ENCODE results near the gene EHBP1. TPM values are rescaled to one million over a fixed set of nuclear protein-coding genes. Genes with fewer than 3 reads are reported as not detected.

Gene EHBP1
- polyA plus RNA-seq, 1 of the 3 experiments (the other 2 are of a cell fraction) = 62.7 TPM

GRCh38 chr2:62894966-62895631 is 189.6 kb downstream of the EHBP1 start:
- 85% methylated on average over 2 of the region's 2 CpGs for WGBS (ENCODE audit: low lambda C conversion rate)
- H3K4me3 ChIP-seq (ENCODE audit: low read depth in 2 of 2, low read length in 1 of 2) = no peak overlapping the region
- H3K4me2 ChIP-seq = no peak overlapping the region

DNA sequence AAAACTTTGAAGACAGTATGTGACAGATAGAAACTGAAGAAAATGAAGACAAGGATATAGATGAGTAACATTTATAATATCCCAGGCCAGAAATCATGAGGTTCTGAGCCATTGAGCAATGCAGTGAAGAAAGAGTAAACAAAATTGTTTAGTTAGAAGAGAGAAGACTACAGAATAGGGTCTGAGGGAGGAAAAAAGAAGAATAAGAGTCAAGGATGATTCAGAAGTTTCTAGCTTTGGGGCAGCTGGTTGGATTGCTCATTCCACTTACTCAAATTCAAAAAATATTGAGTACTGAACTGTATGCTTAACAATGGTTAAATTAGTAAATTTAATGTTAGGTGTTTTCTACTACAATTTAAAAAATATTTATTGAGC is 190.1 kb downstream of the EHBP1 start:
- no peaks in the 10 kb centered on the region for H3K79me2 ChIP-seq (ENCODE audit: insufficient read depth)
- no peak for DNase-seq

More at GRCh38 chr2:62894966-62895631, 189.6 kb downstream of the EHBP1 start:
- Histone ChIP-seq H3K9me3 (no peaks in the 10 kb centered on the region), H3K36me3 (replicated peaks in 1 of 2; ENCODE audit: control insufficient read depth in 1 of 2, insufficient read depth in 2 of 2, low read length in 1 of 2) (peaks cover 4 to 11% of the 10 kb centered on the region in 2 experiments), H3K27me3 (ENCODE audit: insufficient read depth) (no peaks in the 10 kb centered on the region), H3K9me2 (no peaks in the 10 kb centered on the region), H3K9ac (no peak overlapping the region), H3K4me1 (ENCODE audit: control insufficient read depth in 1 of 2, insufficient read depth in 2 of 2, low read depth in 1 of 2, low read length in 1 of 2) (no peaks in the 10 kb centered on the region), H3F3A (replicated peaks; ENCODE audit: insufficient read depth) (no peaks in the 10 kb centered on the region), H2AFZ (ENCODE audit: low read depth) (no peak overlapping the region), H4K20me1 (ENCODE audit: insufficient read depth) (no peaks in the 10 kb centered on the region), H3K79me2 (ENCODE audit: insufficient read depth) (no peaks in the 10 kb centered on the region; the same call in 1 of the 2 replicates), H3K27ac (ENCODE audit: low read depth in 2 of 2, low read length in 1 of 2) (no peak overlapping the region)
- TF ChIP-seq GABPA (IDR thresholded peaks at IDR 0.05; ENCODE audit: low read depth) (no peak), FOXM1 (IDR thresholded peaks at IDR 0.05; ENCODE audit: low read depth) (no peak), ELF1 (IDR thresholded peaks at IDR 0.05) (no peak), SMC3 (IDR thresholded peaks at IDR 0.05; ENCODE audit: low read depth, low read length) (no peak), JUND (IDR thresholded peaks at IDR 0.05) (no peak), FOSL2 (IDR thresholded peaks at IDR 0.05; ENCODE audit: borderline replicate concordance, low read depth) (no peak)
- TF ChIP-seq, protein P1, sequence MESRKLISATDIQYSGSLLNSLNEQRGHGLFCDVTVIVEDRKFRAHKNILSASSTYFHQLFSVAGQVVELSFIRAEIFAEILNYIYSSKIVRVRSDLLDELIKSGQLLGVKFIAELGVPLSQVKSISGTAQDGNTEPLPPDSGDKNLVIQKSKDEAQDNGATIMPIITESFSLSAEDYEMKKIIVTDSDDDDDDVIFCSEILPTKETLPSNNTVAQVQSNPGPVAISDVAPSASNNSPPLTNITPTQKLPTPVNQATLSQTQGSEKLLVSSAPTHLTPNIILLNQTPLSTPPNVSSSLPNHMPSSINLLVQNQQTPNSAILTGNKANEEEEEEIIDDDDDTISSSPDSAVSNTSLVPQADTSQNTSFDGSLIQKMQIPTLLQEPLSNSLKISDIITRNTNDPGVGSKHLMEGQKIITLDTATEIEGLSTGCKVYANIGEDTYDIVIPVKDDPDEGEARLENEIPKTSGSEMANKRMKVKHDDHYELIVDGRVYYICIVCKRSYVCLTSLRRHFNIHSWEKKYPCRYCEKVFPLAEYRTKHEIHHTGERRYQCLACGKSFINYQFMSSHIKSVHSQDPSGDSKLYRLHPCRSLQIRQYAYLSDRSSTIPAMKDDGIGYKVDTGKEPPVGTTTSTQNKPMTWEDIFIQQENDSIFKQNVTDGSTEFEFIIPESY (IDR thresholded peaks at IDR 0.05; ENCODE audit: borderline replicate concordance, low read depth) = no peak
- CTCF ChIA-PET = no interaction called here
- POLR2A ChIA-PET = no interaction called here
- DNase-seq = no peak

More for the DNA sequence above, 190.1 kb downstream of the EHBP1 start:
- Histone ChIP-seq H3K4me2 (no peak overlapping the region), H3K27ac (ENCODE audit: low read depth in 2 of 2, low read length in 1 of 2) (no peak overlapping the region), H4K20me1 (ENCODE audit: insufficient read depth) (no peaks in the 10 kb centered on the region), H3K4me1 (ENCODE audit: control insufficient read depth in 1 of 2, insufficient read depth in 2 of 2, low read depth in 1 of 2, low read length in 1 of 2) (no peaks in the 10 kb centered on the region), H2AFZ (ENCODE audit: low read depth) (no peak overlapping the region), H3F3A (replicated peaks; ENCODE audit: insufficient read depth) (no peaks in the 10 kb centered on the region), H3K9me2 (no peaks in the 10 kb centered on the region), H3K27me3 (ENCODE audit: insufficient read depth) (no peaks in the 10 kb centered on the region), H3K9ac (no peak overlapping the region), H3K36me3 (replicated peaks in 1 of 2; ENCODE audit: control insufficient read depth in 1 of 2, insufficient read depth in 2 of 2, low read length in 1 of 2) (peaks cover 4 to 11% of the 10 kb centered on the region in 2 experiments), H3K4me3 (ENCODE audit: low read depth in 2 of 2, low read length in 1 of 2) (no peak overlapping the region), H3K9me3 (no peaks in the 10 kb centered on the region)
- POLR2A ChIA-PET = no interaction called here
- CTCF ChIA-PET = no interaction called here
- TF ChIP-seq YY1 (IDR thresholded peaks at IDR 0.05; ENCODE audit: low read depth) = no peak
- TF ChIP-seq ELF1 (IDR thresholded peaks at IDR 0.05) = no peak
- no peak for TF ChIP-seq SMC3 (IDR thresholded peaks at IDR 0.05; ENCODE audit: low read depth, low read length)
- TF ChIP-seq CHD2 (IDR thresholded peaks at IDR 0.05; ENCODE audit: low read length, partially characterized antibody) = no peak
- TF ChIP-seq REST (IDR thresholded peaks at IDR 0.05; ENCODE audit: low read depth, low read length) = no peak
- TF ChIP-seq NRF1 (IDR thresholded peaks at IDR 0.05; ENCODE audit: low read depth, low read length) = no peak
- TF ChIP-seq FOXM1 (IDR thresholded peaks at IDR 0.05; ENCODE audit: low read depth) = no peak
- TF ChIP-seq TCF12 (IDR thresholded peaks at IDR 0.05) = no peak
- TF ChIP-seq MXI1 (IDR thresholded peaks at IDR 0.05; ENCODE audit: low read depth, low read length) = no peak
- no peak for TF ChIP-seq SIN3A (IDR thresholded peaks at IDR 0.05; ENCODE audit: borderline replicate concordance, low read depth, low read length)
- TF ChIP-seq FOSL2 (IDR thresholded peaks at IDR 0.05; ENCODE audit: borderline replicate concordance, low read depth) = no peak
- no peak for TF ChIP-seq FOXJ3 (CRISPR knock-in tag; IDR thresholded peaks at IDR 0.05)
- TF ChIP-seq GABPA (IDR thresholded peaks at IDR 0.05; ENCODE audit: low read depth) = no peak
- TF ChIP-seq TEAD4 (IDR thresholded peaks at IDR 0.05; ENCODE audit: borderline replicate concordance, insufficient read depth) = no peak
- TF ChIP-seq IRF3 (IDR thresholded peaks at IDR 0.05; ENCODE audit: low read depth, low read length) = no peak
